Natural killer cell (primary cell): ENCODE results near the gene PTPRS. TPM values are rescaled to one million over a fixed set of nuclear protein-coding genes. Genes with fewer than 3 reads are reported as not detected.
A peak's percentile ranks its signal among the peaks of the same experiment; 100 is the strongest.

Experiments used
- ATAC-seq, 3 donors: fragments of 150-1000 bp in 2 of 3; fragments of 200-7000 bp in 1 of 3; cut with Tn5 transposase; 1 replicate in 1 of 3; 2 replicates in 2 of 3; pipeline ENCODE4 v1.10.0; 2021; ENCODE audit warnings: mild to moderate bottlenecking in 2 of 3, moderate library complexity in 2 of 3
- DNase-seq, 2 donors: peaks; one replicate each; pipeline versions ENCODE4 v3.0.0 to v3.0.0-alpha.2; 2013 to 2021; ENCODE audit warnings: mixed read lengths in 1 of 2
- H3K27ac ChIP-seq: one replicate; pipeline ENCODE4 v1.5.1; 2013; ENCODE audit warnings: mild to moderate bottlenecking, low read length
- H3K27me3 ChIP-seq: one replicate; pipeline ENCODE4 v1.6.1; 2013; ENCODE audit warnings: low read length; ENCODE audit not compliant: control insufficient read depth, insufficient read depth
- H3K36me3 ChIP-seq: one replicate; pipeline ENCODE4 v1.6.1; 2013; ENCODE audit warnings: low read length; ENCODE audit not compliant: control insufficient read depth, insufficient read depth
- H3K4me1 ChIP-seq: one replicate; pipeline ENCODE4 v1.6.1; 2013; ENCODE audit warnings: low read length; ENCODE audit not compliant: control insufficient read depth, insufficient read depth
- H3K4me3 ChIP-seq: one replicate; pipeline ENCODE4 v1.5.1; 2013; ENCODE audit warnings: low read length
- H3K9me3 ChIP-seq: one replicate; pipeline ENCODE4 v1.6.1; 2013; ENCODE audit warnings: low read length; ENCODE audit not compliant: control insufficient read depth, insufficient read depth
- H3K27ac Mint-ChIP-seq, 2 donors: one replicate each; pipeline ENCODE4 v1.8.0; 2022; ENCODE audit warnings: mild to moderate bottlenecking in 2 of 2, mixed read lengths in 2 of 2, moderate library complexity in 1 of 2
- H3K27me3 Mint-ChIP-seq, 2 donors: one replicate each; pipeline ENCODE4 v1.8.0; 2022; ENCODE audit warnings: low read depth in 2 of 2, mixed read lengths in 2 of 2
- H3K36me3 Mint-ChIP-seq: one replicate; pipeline ENCODE4 v1.8.0; 2022; ENCODE audit warnings: mixed read lengths
- H3K4me1 Mint-ChIP-seq, 2 donors: one replicate each; pipeline ENCODE4 v1.8.0; 2022; ENCODE audit warnings: mixed read lengths in 2 of 2
- H3K4me3 Mint-ChIP-seq: one replicate; pipeline ENCODE4 v1.8.0; 2022; ENCODE audit warnings: mild to moderate bottlenecking, moderate library complexity, mixed read lengths
- H3K9me3 Mint-ChIP-seq, 2 donors: one replicate each; pipeline ENCODE4 v1.8.0; 2022; ENCODE audit warnings: mixed read lengths in 2 of 2
- CTCF ChIP-seq: fragments of 200-600 bp; IDR thresholded peaks from one replicate; pipeline ENCODE4 v1.8.0; 2022; ENCODE audit warnings: antibody characterized with exemption
- WGBS: methylation state at CpG from one replicate; pipeline ENCODE4 v1.1.7; 2013; ENCODE audit warnings: missing lambda C conversion rate; ENCODE audit not compliant: insufficient coverage; 5-methylcytosine and 5-hydroxymethylcytosine counted together
- intact Hi-C: fragments of 100-400 bp; cut with micrococcal nuclease; formaldehyde crosslinking; loops from one replicate; pipeline ENCODE4 v1.14.2; 2022
- total RNA-seq, 4 donors: library from RNA; stranded (reverse); fragments of 120-200 nt in 1 of 4; gene quantifications; one replicate each; pipeline versions ENCODE4 v1.2.3 to v1.2.4, GENCODE V29; 2013 to 2022

Gene PTPRS
- total RNA-seq, 3 donors from 2014 or later (not counting 1 experiment from before 2014, with no cell fraction given) = 0.47 to 0.73 (median 0.61) TPM

GRCh38 chr19:5314012-5314906, 26.4 kb downstream of the PTPRS start:
- Mint-ChIP-seq H3K9me3 (no peaks in the 10 kb centered on the region), H3K4me3 (no peak overlapping the region), H3K27ac (no peak overlapping the region), H3K27me3 (no peaks in the 10 kb centered on the region), H3K36me3 (no peaks in the 10 kb centered on the region), H3K4me1 (no peaks in the 10 kb centered on the region)
- H3K27me3 ChIP-seq = no peaks in the 10 kb centered on the region
- no peaks in the 10 kb centered on the region for H3K36me3 ChIP-seq
- no peaks in the 10 kb centered on the region for H3K9me3 ChIP-seq
- 78% methylated on average over 7 of the region's 7 CpGs for WGBS
- no peaks in the 10 kb centered on the region for H3K4me1 ChIP-seq
- H3K4me3 ChIP-seq = no peak overlapping the region
- ATAC-seq (no peak), DNase-seq (no peak)
- intact Hi-C loops = no loop called here
- no peak for TF ChIP-seq CTCF
- no peak overlapping the region for H3K27ac ChIP-seq

- H3K36me3 Mint-ChIP-seq = no peaks in the 10 kb centered on the region
- H3K27ac Mint-ChIP-seq = no peak overlapping the region
- WGBS = 11% methylated on average over 17 of the region's 17 CpGs
- ATAC-seq (no peak), DNase-seq (peak in 1 of 2 donors; percentile 17)
- H3K27me3 Mint-ChIP-seq = no peaks in the 10 kb centered on the region
- Histone ChIP-seq H3K4me3 (no peak overlapping the region), H3K36me3 (no peaks in the 10 kb centered on the region), H3K4me1 (no peaks in the 10 kb centered on the region), H3K27ac (no peak overlapping the region), H3K9me3 (no peaks in the 10 kb centered on the region), H3K27me3 (no peaks in the 10 kb centered on the region)
- H3K9me3 Mint-ChIP-seq = no peaks in the 10 kb centered on the region
- no peak for TF ChIP-seq CTCF
- intact Hi-C loops = no loop called here
- no peaks in the 10 kb centered on the region for H3K4me1 Mint-ChIP-seq
- H3K4me3 Mint-ChIP-seq = no peak overlapping the region
Measured at GRCh38 chr19:5313307-5313706, 27.3 kb downstream of the PTPRS start.

DNA sequence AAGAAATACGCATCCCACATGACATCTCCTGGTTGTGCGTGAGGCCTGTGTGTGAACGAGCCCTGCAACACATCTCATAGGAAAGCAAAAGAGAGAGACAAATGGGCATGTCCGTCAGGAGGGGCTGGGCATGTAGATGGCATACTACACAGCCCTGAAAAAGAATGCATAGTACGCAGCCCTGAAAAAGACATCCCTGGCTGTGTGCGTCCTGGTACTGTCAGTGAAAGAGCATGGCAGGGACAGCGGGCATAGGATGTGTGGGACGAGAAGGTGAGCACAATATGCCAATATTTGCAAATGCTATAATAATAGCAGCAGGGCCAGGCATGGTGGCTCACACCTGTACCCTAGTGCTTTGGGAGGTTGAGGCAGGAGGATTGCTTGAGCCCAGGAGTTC, 28.6 kb downstream of the PTPRS start:
- H3K4me3 Mint-ChIP-seq = no peak overlapping the region
- intact Hi-C loops = no loop called here
- H3K27me3 Mint-ChIP-seq = no peaks in the 10 kb centered on the region
- H3K4me3 ChIP-seq = no peak overlapping the region
- TF ChIP-seq CTCF = no peak
- H3K9me3 Mint-ChIP-seq = no peaks in the 10 kb centered on the region
- no peak overlapping the region for H3K27ac ChIP-seq
- no peaks in the 10 kb centered on the region for H3K4me1 ChIP-seq
- no peaks in the 10 kb centered on the region for H3K36me3 Mint-ChIP-seq
- H3K27me3 ChIP-seq = no peaks in the 10 kb centered on the region
- no peak overlapping the region for H3K27ac Mint-ChIP-seq
- no peaks in the 10 kb centered on the region for H3K36me3 ChIP-seq
- H3K4me1 Mint-ChIP-seq = no peaks in the 10 kb centered on the region
- ATAC-seq = no peak
- H3K9me3 ChIP-seq = no peaks in the 10 kb centered on the region
- no peak for DNase-seq
- 95% methylated on average over 8 of the region's 8 CpGs for WGBS
